ENCODE results near the gene LAMC1. TPM values are rescaled to one million over a fixed set of nuclear protein-coding genes. Genes with fewer than 3 reads are reported as not detected.

Gene LAMC1
- total RNA-seq, 1 donor from 2014 or later = 802 TPM

- DNase-seq = peak; percentile 55
Observed at GRCh38 chr1:183080406-183080805, 57.2 kb downstream of the LAMC1 start.

- no peak for DNase-seq
Observed at GRCh38 chr1:183081402-183082120, 58.3 kb downstream of the LAMC1 start.

GRCh38 chr1:183082650-183083049 is 59.4 kb downstream of the LAMC1 start:
- DNase-seq = no peak

GRCh38 chr1:183087001-183087400 is 63.8 kb downstream of the LAMC1 start:
- DNase-seq = no peak

- no peak for DNase-seq
Observed at GRCh38 chr1:183089025-183089639, 65.9 kb downstream of the LAMC1 start.

- DNase-seq = no peak
Observed at GRCh38 chr1:183090391-183091006, 67.3 kb downstream of the LAMC1 start.

GRCh38 chr1:183091181-183091580 is 68.0 kb downstream of the LAMC1 start:
- no peak for DNase-seq

- DNase-seq = no peak
Observed at GRCh38 chr1:183092350-183092749, 69.1 kb downstream of the LAMC1 start.

- no peak for DNase-seq
Observed at GRCh38 chr1:183093066-183093668, 69.9 kb downstream of the LAMC1 start.

- DNase-seq = no peak
Observed at GRCh38 chr1:183093786-183094298, 70.6 kb downstream of the LAMC1 start.

GRCh38 chr1:183094351-183094750 is 71.1 kb downstream of the LAMC1 start:
- DNase-seq = no peak

GRCh38 chr1:183096351-183096750 is 73.1 kb downstream of the LAMC1 start:
- peak; percentile 63 for DNase-seq

- DNase-seq = peak; percentile 44
Observed at GRCh38 chr1:183096894-183097293, 73.7 kb downstream of the LAMC1 start.

GRCh38 chr1:183097438-183098051 is 74.3 kb downstream of the LAMC1 start:
- peak; percentile 14 for DNase-seq

- DNase-seq = no peak
Observed at GRCh38 chr1:183098317-183098716, 75.1 kb downstream of the LAMC1 start.

- DNase-seq = no peak
Observed at GRCh38 chr1:183100361-183100974, 77.2 kb downstream of the LAMC1 start.

- DNase-seq = no peak
Observed at GRCh38 chr1:183101081-183101480, 77.9 kb downstream of the LAMC1 start.

GRCh38 chr1:183101841-183102276 is 78.6 kb downstream of the LAMC1 start:
- DNase-seq = no peak

- DNase-seq = no peak
Observed at GRCh38 chr1:183103147-183103546, 79.9 kb downstream of the LAMC1 start.

GRCh38 chr1:183103577-183103976 is 80.4 kb downstream of the LAMC1 start:
- DNase-seq = no peak

- no peak for DNase-seq
Observed at GRCh38 chr1:183105449-183105848, 82.2 kb downstream of the LAMC1 start.

- no peak for DNase-seq
Observed at GRCh38 chr1:183106166-183106565, 82.9 kb downstream of the LAMC1 start.

All from dermis blood vessel endothelial cell (primary cell).